ENCODE measurements around the gene DDX31.

Gene DDX31

DNA sequence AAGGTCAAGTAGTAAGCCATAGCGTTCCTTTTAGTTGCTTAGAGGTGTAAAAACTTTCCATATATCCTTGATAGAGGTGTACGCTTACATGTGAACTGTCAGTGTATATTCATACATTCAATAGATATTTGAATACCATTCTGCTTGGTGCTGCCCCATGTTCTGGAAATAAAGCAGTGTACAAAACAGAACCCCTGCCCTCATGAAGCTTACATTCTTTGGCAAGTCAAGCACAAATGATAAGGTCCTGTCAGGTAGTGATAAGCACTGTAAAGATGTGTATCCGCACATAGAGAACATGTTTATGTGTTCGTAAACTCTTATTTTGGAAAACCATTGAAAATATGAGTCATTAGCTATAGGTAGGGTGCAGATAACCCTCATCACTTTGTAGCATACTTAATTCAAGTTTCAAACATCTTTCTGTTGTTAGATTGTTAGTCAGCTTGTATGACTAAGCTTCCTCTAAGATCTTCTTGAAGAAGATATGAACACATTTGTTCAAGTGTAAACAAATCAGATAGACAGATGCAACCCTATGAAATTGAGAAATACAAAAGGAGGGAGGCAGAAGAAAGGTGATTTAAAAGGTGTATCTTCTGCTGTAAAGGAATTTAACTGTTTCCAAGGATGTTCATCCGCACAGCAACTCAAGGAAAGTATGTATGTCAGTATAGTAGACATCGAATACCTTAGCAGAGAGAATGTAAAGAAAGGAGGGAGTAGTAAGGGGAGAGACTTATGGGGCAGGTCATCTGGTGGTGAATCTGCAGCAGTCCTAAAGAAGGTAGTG, 2.0 kb upstream of the DDX31 start:
- CTCF ChIA-PET, result no interaction called here
- no peak for TF ChIP-seq BHLHE40 (IDR thresholded peaks at IDR 0.05; ENCODE audit: borderline replicate concordance)
- no peak for TF ChIP-seq FOXK2 (IDR thresholded peaks at IDR 0.05)
- TF ChIP-seq SUZ12 (IDR thresholded peaks at IDR 0.05), result no peak
- no peak for TF ChIP-seq NFRKB (IDR thresholded peaks at IDR 0.05)
- no peak for TF ChIP-seq LEF1 (IDR thresholded peaks at IDR 0.05; ENCODE audit: borderline replicate concordance)
- TF ChIP-seq, protein P1, sequence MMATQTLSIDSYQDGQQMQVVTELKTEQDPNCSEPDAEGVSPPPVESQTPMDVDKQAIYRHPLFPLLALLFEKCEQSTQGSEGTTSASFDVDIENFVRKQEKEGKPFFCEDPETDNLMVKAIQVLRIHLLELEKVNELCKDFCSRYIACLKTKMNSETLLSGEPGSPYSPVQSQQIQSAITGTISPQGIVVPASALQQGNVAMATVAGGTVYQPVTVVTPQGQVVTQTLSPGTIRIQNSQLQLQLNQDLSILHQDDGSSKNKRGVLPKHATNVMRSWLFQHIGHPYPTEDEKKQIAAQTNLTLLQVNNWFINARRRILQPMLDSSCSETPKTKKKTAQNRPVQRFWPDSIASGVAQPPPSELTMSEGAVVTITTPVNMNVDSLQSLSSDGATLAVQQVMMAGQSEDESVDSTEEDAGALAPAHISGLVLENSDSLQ (IDR thresholded peaks at IDR 0.05), result no peak
- TF ChIP-seq ZNF384 (IDR thresholded peaks at IDR 0.05), result no peak
- no peak for TF ChIP-seq TARDBP (IDR thresholded peaks at IDR 0.05)
- no peak for TF ChIP-seq FOXM1 (IDR thresholded peaks at IDR 0.05; ENCODE audit: borderline replicate concordance)
- TF ChIP-seq FOXA1 (IDR thresholded peaks at IDR 0.05), result no peak
- no peak for TF ChIP-seq ARNT (IDR thresholded peaks at IDR 0.05)
- no peak for TF ChIP-seq ELF4 (IDR thresholded peaks at IDR 0.05)
- TF ChIP-seq L3MBTL2 (conservative IDR thresholded peaks at IDR 0.05), result no peak
- no peak for TF ChIP-seq CTBP1 (IDR thresholded peaks at IDR 0.05; ENCODE audit: borderline replicate concordance)
- POLR2A ChIA-PET, result interaction anchor here (0.7 kb wide), 1 partner anchor 63 kb away, joined by 3 read pairs; no protein-coding TSS in a partner anchor
- no peak for DNase-seq (ENCODE audit: extremely low spot score)

DNA sequence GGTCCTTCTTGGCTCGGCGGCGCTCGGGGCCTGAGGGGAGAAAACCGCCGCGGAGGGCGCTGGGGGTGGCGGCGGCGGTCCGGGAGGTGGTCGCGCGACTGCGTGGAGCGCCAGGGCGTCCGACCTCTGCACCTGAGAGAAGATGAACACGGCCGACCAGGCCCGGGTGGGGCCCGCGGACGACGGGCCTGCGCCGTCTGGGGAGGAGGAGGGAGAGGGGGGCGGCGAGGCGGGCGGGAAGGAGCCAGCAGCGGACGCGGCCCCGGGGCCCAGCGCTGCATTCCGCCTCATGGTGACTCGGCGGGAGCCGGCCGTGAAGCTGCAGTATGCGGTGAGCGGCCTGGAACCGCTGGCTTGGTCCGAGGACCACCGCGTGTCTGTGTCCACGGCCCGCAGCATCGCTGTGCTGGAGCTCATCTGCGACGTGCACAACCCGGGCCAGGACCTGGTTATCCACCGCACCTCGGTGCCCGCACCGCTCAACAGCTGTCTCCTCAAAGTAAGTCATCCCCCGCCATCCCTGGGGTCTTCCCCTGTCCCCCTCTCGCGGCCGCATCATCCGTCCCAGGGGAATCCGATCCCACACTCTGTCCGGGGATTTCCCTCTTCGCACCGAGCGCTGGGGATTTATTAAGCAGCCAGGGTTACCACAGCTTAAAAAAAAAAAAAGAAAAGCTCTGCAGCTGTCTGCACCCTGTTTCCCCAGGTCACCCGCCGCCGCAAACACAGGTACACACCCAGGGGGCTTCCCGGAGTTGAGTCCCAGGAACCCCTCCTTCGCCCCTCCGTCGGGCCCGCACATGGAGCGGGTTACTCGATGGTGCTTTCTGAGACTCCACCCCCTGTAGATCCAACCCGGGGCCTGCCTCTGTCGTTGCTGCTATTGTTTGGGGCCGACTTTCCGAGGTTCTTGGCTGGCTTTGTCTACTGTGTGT, 941 bp upstream of the DDX31 start, which contains the start of gene GTF3C4:
Gene GTF3C4 (plus strand): TSS at position 8 of the 935 bp plus-strand sequence. CDS start 135 bp downstream, at position 143.
- ChIA-PET CTCF (no interaction called here), POLR2A (interaction anchor here (1.4 to 1.9 kb wide), 3 partner anchors 9 to 129 kb away, joined by 5 to 6 read pairs (median 6); no protein-coding TSS in a partner anchor)
- TF ChIP-seq L3MBTL2 (conservative IDR thresholded peaks at IDR 0.05), result peak; percentile 89
- TF ChIP-seq SP1 (IDR thresholded peaks at IDR 0.05), result no peak
- peak; percentile 86 for DNase-seq (ENCODE audit: extremely low spot score)

DNA sequence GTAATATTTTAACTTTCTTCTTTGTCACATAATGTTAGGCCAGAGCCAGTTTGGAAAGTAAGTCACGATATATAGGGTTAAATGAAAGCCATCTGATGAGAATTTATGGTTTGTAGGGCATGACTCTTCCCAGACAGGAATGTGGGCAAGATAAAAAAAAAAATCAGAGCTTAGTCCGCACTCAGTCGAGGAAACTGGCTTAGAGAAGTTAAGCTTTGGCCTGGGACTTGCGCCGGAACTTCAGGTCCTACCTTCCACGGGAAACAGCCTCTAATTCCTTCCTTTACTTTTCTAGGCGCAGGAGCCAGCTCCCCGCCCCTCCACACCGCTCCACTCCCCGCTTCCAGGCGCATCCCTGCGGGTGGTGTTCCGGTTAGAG, 475 bp downstream of the DDX31 start:
- TF ChIP-seq ZNF384 (IDR thresholded peaks at IDR 0.05), result peak; percentile 61
- TF ChIP-seq HDGF (IDR thresholded peaks at IDR 0.05; ENCODE audit: borderline replicate concordance), result no peak
- no peak for DNase-seq (ENCODE audit: extremely low spot score)
- ChIA-PET CTCF (no interaction called here), POLR2A (interaction anchor here (0.6 to 1.9 kb wide), 6 partner anchors 16 to 1017 kb away, joined by 3 to 10 read pairs (median 4); no protein-coding TSS in a partner anchor)

DNA sequence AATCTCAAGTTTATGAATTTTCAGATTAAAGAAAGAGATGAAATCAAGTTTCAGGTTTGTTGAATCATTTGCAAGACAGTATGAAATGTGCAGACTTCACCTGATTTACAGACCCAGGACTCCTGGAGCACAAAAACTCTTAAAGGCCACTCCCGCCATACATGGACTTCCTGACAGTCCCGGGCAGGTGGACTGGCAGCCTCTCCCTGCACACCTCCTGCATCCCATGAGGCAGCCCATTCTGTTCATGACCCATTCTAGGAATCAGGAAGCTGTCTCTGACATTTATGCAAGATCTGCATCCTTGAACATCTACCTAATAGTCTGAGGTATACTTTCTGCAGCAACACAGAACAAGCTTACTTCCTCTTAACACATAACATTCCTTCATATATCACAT, 5.9 kb downstream of the DDX31 start:
- ChIA-PET POLR2A (no interaction called here), CTCF (no interaction called here)
- DNase-seq (ENCODE audit: extremely low spot score), result no peak
- TF ChIP-seq HDGF (IDR thresholded peaks at IDR 0.05; ENCODE audit: borderline replicate concordance) (no peak), ARNT (IDR thresholded peaks at IDR 0.05) (no peak), LEF1 (IDR thresholded peaks at IDR 0.05; ENCODE audit: borderline replicate concordance) (no peak), ELF4 (IDR thresholded peaks at IDR 0.05) (no peak), FOXK2 (IDR thresholded peaks at IDR 0.05) (no peak), ZNF384 (IDR thresholded peaks at IDR 0.05) (no peak), TARDBP (IDR thresholded peaks at IDR 0.05) (no peak), L3MBTL2 (conservative IDR thresholded peaks at IDR 0.05) (no peak), SP1 (IDR thresholded peaks at IDR 0.05) (no peak), BHLHE40 (IDR thresholded peaks at IDR 0.05; ENCODE audit: borderline replicate concordance) (no peak), FOXM1 (IDR thresholded peaks at IDR 0.05; ENCODE audit: borderline replicate concordance) (no peak), NFRKB (IDR thresholded peaks at IDR 0.05) (no peak), CTBP1 (IDR thresholded peaks at IDR 0.05; ENCODE audit: borderline replicate concordance) (no peak), SUZ12 (IDR thresholded peaks at IDR 0.05) (no peak), FOXA1 (IDR thresholded peaks at IDR 0.05) (no peak)
- TF ChIP-seq, protein P1 (IDR thresholded peaks at IDR 0.05), result no peak

DNA sequence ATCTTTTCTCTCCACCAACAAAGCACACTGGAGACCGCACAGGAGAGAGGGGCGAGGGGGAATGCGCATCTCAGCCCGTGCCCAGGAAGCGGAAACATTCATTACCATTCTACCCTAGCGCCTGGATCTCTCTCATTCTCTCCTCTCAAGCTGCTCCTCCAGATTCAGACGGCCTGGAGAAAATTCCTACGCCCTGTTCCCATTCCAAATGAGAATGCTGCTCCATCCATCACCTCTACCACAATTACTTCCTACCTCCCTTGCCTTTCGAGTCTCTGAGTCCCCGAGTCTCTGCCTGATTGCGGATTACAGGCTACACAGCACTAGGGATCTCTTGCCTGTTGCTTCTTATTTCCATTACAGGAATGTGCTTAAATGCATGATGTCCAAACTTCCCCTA, 6.7 kb downstream of the DDX31 start:
- ChIA-PET POLR2A (no interaction called here), CTCF (no interaction called here)
- TF ChIP-seq SUZ12 (IDR thresholded peaks at IDR 0.05) (no peak), FOXA1 (IDR thresholded peaks at IDR 0.05) (no peak), TARDBP (IDR thresholded peaks at IDR 0.05) (no peak), ELF4 (IDR thresholded peaks at IDR 0.05) (no peak), FOXM1 (IDR thresholded peaks at IDR 0.05; ENCODE audit: borderline replicate concordance) (no peak), SP1 (IDR thresholded peaks at IDR 0.05) (no peak), L3MBTL2 (conservative IDR thresholded peaks at IDR 0.05) (no peak), NFRKB (IDR thresholded peaks at IDR 0.05) (no peak), BHLHE40 (IDR thresholded peaks at IDR 0.05; ENCODE audit: borderline replicate concordance) (no peak), FOXK2 (IDR thresholded peaks at IDR 0.05) (no peak), HDGF (IDR thresholded peaks at IDR 0.05; ENCODE audit: borderline replicate concordance) (no peak), ARNT (IDR thresholded peaks at IDR 0.05) (no peak), LEF1 (IDR thresholded peaks at IDR 0.05; ENCODE audit: borderline replicate concordance) (no peak), CTBP1 (IDR thresholded peaks at IDR 0.05; ENCODE audit: borderline replicate concordance) (no peak), ZNF384 (IDR thresholded peaks at IDR 0.05) (no peak)
- TF ChIP-seq, protein P1 (IDR thresholded peaks at IDR 0.05), result no peak
- DNase-seq (ENCODE audit: extremely low spot score), result no peak

Measured in HEK293T (cell line).